HG03342 (cell line): ENCODE measurements around the gene MFF.

Experiments used
- ATAC-seq: cut with Tn5 transposase; IDR thresholded peaks from one replicate; pipeline ENCODE4 v1.9.1; 2021; ENCODE audit warnings: mild to moderate bottlenecking, moderate library complexity; ENCODE audit not compliant: unreplicated experiment

The MFF gene

GRCh38 chr2:227324995-227325838 lies at the start of gene MFF:
MFF (plus strand) TSS chr2:227325251; CDS start chr2:227330666, 5,415 bp downstream.
- peak; percentile 97 for ATAC-seq

GRCh38 chr2:227280895-227281294 lies 44.2 kb upstream of the MFF start:
- ATAC-seq = no peak

- ATAC-seq = no peak
Observed at GRCh38 chr2:227285741-227286236, 39.3 kb upstream of the MFF start.

GRCh38 chr2:227287771-227288170 lies 37.3 kb upstream of the MFF start:
- no peak for ATAC-seq

- ATAC-seq = no peak
Observed at GRCh38 chr2:227292314-227292713, 32.7 kb upstream of the MFF start.

- ATAC-seq = no peak
Observed at GRCh38 chr2:227293531-227293930, 31.5 kb upstream of the MFF start.

GRCh38 chr2:227295806-227296205 lies 29.2 kb upstream of the MFF start:
- ATAC-seq = no peak

GRCh38 chr2:227296671-227297405 lies 28.2 kb upstream of the MFF start:
- ATAC-seq = no peak

- ATAC-seq = no peak
Observed at GRCh38 chr2:227301523-227301922, 23.5 kb upstream of the MFF start.

- peak; percentile 90 for ATAC-seq
Observed at GRCh38 chr2:227308784-227309183, 16.3 kb upstream of the MFF start.

GRCh38 chr2:227310756-227311110 lies 14.3 kb upstream of the MFF start:
- ATAC-seq = no peak

GRCh38 chr2:227311861-227312506 lies 13.1 kb upstream of the MFF start:
- no peak for ATAC-seq

GRCh38 chr2:227312579-227312978 lies 12.5 kb upstream of the MFF start:
- ATAC-seq = no peak

- ATAC-seq = no peak
Observed at GRCh38 chr2:227313310-227313709, 11.7 kb upstream of the MFF start.

- ATAC-seq = no peak
Observed at GRCh38 chr2:227317834-227318233, 7.2 kb upstream of the MFF start.

GRCh38 chr2:227320305-227321094 lies 4.6 kb upstream of the MFF start:
- no peak for ATAC-seq

- no peak for ATAC-seq
Observed at GRCh38 chr2:227322530-227323205, 2.4 kb upstream of the MFF start.

GRCh38 chr2:227323818-227324217 lies 1.2 kb upstream of the MFF start:
- no peak for ATAC-seq

- no peak for ATAC-seq
Observed at GRCh38 chr2:227324642-227324994, 433 bp upstream of the MFF start.

- ATAC-seq = peak; percentile 5
Observed at GRCh38 chr2:227325839-227326195, 766 bp downstream of the MFF start.
